IMR-90 (cell line): ENCODE data around the gene MCM6. TPM values are rescaled to one million over a fixed set of nuclear protein-coding genes. Genes with fewer than 3 reads are reported as not detected.
A peak's percentile ranks its signal among the peaks of the same experiment; 100 is the strongest.

Experiments
- ATAC-seq: fragments of 200-7000 bp; cut with Tn5 transposase; 2 replicates; pipeline ENCODE4 v1.9.1; 2020; ENCODE audit warnings: low read depth, mild to moderate bottlenecking, moderate library complexity
- BruUV-seq: library from RNA; stranded (reverse); fragments of 400-500 nt; replicated peaks from 2 replicates; lab custom pipeline; 2021; lab: Mats Ljungman, UMichigan
- CTCF ChIA-PET: fragments of 300-600 bp; formaldehyde crosslinking; extraction: SDS; loops from one replicate; lab custom pipeline; 2021; ENCODE audit warnings: antibody characterized with exemption; lab: Yijun Ruan, JAX
- POLR2A ChIA-PET: fragments of 300-600 bp; sonication (Branson Sonifier 250); formaldehyde crosslinking; loops from one replicate; lab custom pipeline; 2022; ENCODE audit warnings: antibody characterized with exemption; ENCODE audit not compliant: unreplicated experiment; lab: Charles Lee
- DNase-seq: peaks from one replicate; pipeline ENCODE4 v3.0.0; 2013
- H2AFZ ChIP-seq: replicated peaks from 2 replicates; pipeline ENCODE3; 2013; ENCODE audit warnings: low read length, mild to moderate bottlenecking; ENCODE audit not compliant: poor library complexity
- H2AK5ac ChIP-seq: 2 replicates; pipeline ENCODE4 v1.6.1; 2013; ENCODE audit warnings: low read depth, low read length, inconsistent platforms
- H2AK9ac ChIP-seq: replicated peaks from 2 replicates; pipeline ENCODE3; 2013; ENCODE audit warnings: mild to moderate bottlenecking, low read depth, low read length, moderate library complexity; ENCODE audit not compliant: poor library complexity
- H2BK120ac ChIP-seq: 2 replicates; pipeline ENCODE4 v1.6.1; 2013; ENCODE audit warnings: low read depth, low read length, inconsistent platforms
- H2BK15ac ChIP-seq: 3 replicates; pipeline ENCODE4 v1.6.1; 2013; ENCODE audit warnings: low read depth, low read length, inconsistent platforms
- H2BK20ac ChIP-seq: 2 replicates; pipeline ENCODE4 v1.6.1; 2013; ENCODE audit warnings: low read depth, mild to moderate bottlenecking, inconsistent platforms, low read length, moderate library complexity
- H2BK5ac ChIP-seq: 2 replicates; pipeline ENCODE4 v1.6.1; 2013; ENCODE audit warnings: mild to moderate bottlenecking, low read depth, low read length, inconsistent platforms; ENCODE audit not compliant: poor library complexity, severe bottlenecking
- H3K14ac ChIP-seq: replicated peaks from 2 replicates; pipeline ENCODE4 v1.6.1; 2013; ENCODE audit warnings: low read depth, low read length, inconsistent platforms
- H3K18ac ChIP-seq: 2 replicates; pipeline ENCODE4 v1.6.1; 2013; ENCODE audit warnings: low read depth, low read length, control low read depth
- H3K23ac ChIP-seq: 2 replicates; pipeline ENCODE4 v1.6.1; 2013; ENCODE audit warnings: low read depth, low read length, inconsistent platforms
- H3K27ac ChIP-seq: 2 replicates; pipeline ENCODE4 v1.5.1; 2013; ENCODE audit warnings: mild to moderate bottlenecking, control low read depth, low read length; ENCODE audit not compliant: insufficient read depth
- H3K27me3 ChIP-seq: 2 replicates; pipeline ENCODE4 v1.6.1; 2013; ENCODE audit warnings: low read length; ENCODE audit not compliant: control insufficient read depth, insufficient read depth
- H3K36me3 ChIP-seq: 2 replicates; pipeline ENCODE4 v1.6.1; 2013; ENCODE audit warnings: low read length, mixed read lengths; ENCODE audit not compliant: control insufficient read depth, insufficient read depth
- H3K4ac ChIP-seq: 2 replicates; pipeline ENCODE4 v1.6.1; 2013; ENCODE audit warnings: low read depth, low read length, inconsistent platforms
- H3K4me1 ChIP-seq: 2 replicates; pipeline ENCODE4 v1.6.1; 2013; ENCODE audit warnings: low read length, mixed read lengths; ENCODE audit not compliant: control insufficient read depth, insufficient read depth
- H3K4me2 ChIP-seq: 2 replicates; pipeline ENCODE4 v1.6.1; 2013; ENCODE audit warnings: low read depth, mild to moderate bottlenecking, control low read depth, low read length, moderate library complexity
- H3K4me3 ChIP-seq: 2 replicates; pipeline ENCODE4 v1.5.1; 2013; ENCODE audit warnings: low read depth, mild to moderate bottlenecking, control low read depth, low read length, moderate library complexity; ENCODE audit not compliant: insufficient read depth
- H3K56ac ChIP-seq: 2 replicates; pipeline ENCODE4 v1.6.1; 2013; ENCODE audit warnings: low read length, inconsistent platforms; ENCODE audit not compliant: insufficient read depth; ENCODE audit errors: extremely low read depth
- H3K79me1 ChIP-seq, 2 experiments: 2 replicates each; pipeline ENCODE4 v1.6.1; 2013; ENCODE audit warnings: low read length in 2 of 2, inconsistent platforms in 1 of 2, low read depth in 1 of 2
- H3K9ac ChIP-seq: 2 replicates; pipeline ENCODE4 v1.6.1; 2013; ENCODE audit warnings: low read depth, low read length, control low read depth
- H3K9me1 ChIP-seq: 2 replicates; pipeline ENCODE4 v1.6.1; 2013; ENCODE audit warnings: low read length, inconsistent platforms; ENCODE audit not compliant: insufficient read depth
- H3K9me3 ChIP-seq: 2 replicates; pipeline ENCODE4 v1.6.1; 2013; ENCODE audit warnings: low read length; ENCODE audit not compliant: control insufficient read depth, insufficient read depth
- H4K20me1 ChIP-seq: 2 replicates; pipeline ENCODE4 v1.6.1; 2013; ENCODE audit warnings: low read length, inconsistent platforms; ENCODE audit not compliant: insufficient read depth
- H4K5ac ChIP-seq: 2 replicates; pipeline ENCODE4 v1.6.1; 2013; ENCODE audit warnings: mild to moderate bottlenecking, low read depth, low read length, control low read depth
- H4K8ac ChIP-seq, 2 experiments: 2 replicates each; pipeline ENCODE4 v1.6.1; 2013; ENCODE audit warnings: low read depth in 2 of 2, low read length in 2 of 2, control low read depth in 1 of 2, inconsistent platforms in 1 of 2
- H4K91ac ChIP-seq: 2 replicates; pipeline ENCODE4 v1.6.1; 2013; ENCODE audit warnings: low read depth, low read length, inconsistent platforms; ENCODE audit not compliant: insufficient read depth
- CEBPB ChIP-seq: IDR thresholded peaks from 2 replicates; pipeline ENCODE4 v1.6.1; 2012; ENCODE audit warnings: low read depth, low read length, improper control_type of control experiment
- WGBS, 2 experiments: methylation state at CpG; one replicate each; pipeline versions ENCODE4 v1.1.5 to v1.1.7; 2013; ENCODE audit warnings: missing lambda C conversion rate in 2 of 2; ENCODE audit not compliant: insufficient read length in 1 of 2; ENCODE audit errors: extremely low coverage in 2 of 2; 5-methylcytosine and 5-hydroxymethylcytosine counted together
- dilution Hi-C: fragments of 300-500 bp; cut with HindIII; formaldehyde crosslinking; loops from one replicate; pipeline ENCODE4 v1.14.3; 2018; ENCODE audit warnings: low sequenced_read_pairs; ENCODE audit not compliant: unreplicated experiment
- in situ Hi-C: fragments of 300-500 bp; cut with MboI; formaldehyde crosslinking; loops from 3 replicates; pipeline ENCODE4 v1.14.3; 2019; ENCODE audit warnings: low sequenced_read_pairs, inconsistent platforms, mixed read lengths
- intact Hi-C: fragments of 100-400 bp; cut with micrococcal nuclease; formaldehyde crosslinking; loops from 2 replicates; pipeline ENCODE4 v1.10.0; 2022
- polyA plus RNA-seq, 3 experiments: library from polyadenylated mRNA; depleted of rRNA; stranded (reverse); fragments of >200 nt; gene quantifications; 2 replicates each; pipeline ENCODE4 v1.2.3, GENCODE V29; 2012; ENCODE audit warnings: low replicate concordance in 1 of 3
- total RNA-seq: library from RNA; depleted of rRNA; stranded (reverse); fragments of >200 nt; gene quantifications from 2 replicates; pipeline ENCODE4 v1.2.3, GENCODE V29; 2012
- TF ChIP-seq, protein P1 (sequence below): conservative IDR thresholded peaks from 2 replicates; pipeline ENCODE4 v1.5.1; 2012; ENCODE audit warnings: mild to moderate bottlenecking, low read depth, low read length, improper control_type of control experiment

MCM6 gene
- total and polyA plus RNA-seq, 2 of the 4 experiments (the other 2 are of a cell fraction) = 21.4 to 29.6 TPM

DNA sequence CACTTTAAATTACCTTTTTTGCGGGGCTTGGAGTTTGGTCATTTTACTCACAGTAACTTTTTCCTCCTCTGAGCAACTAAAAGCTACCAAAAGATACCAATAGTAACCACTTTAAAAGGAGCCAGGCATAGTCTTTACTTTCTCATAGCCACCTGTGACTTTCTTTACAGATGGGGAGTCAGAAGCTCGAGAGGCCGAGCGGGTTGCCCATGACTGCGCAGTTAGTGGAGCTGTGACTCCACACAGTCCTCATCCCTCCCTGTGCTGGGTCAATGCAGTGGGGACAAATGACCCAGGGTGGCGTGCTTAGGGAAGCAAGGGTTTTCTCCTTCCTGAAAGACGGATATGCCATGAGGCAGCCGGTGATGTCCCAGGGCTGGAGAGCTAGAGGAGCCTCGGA is 51.1 kb downstream of the MCM6 start:
- H3K14ac ChIP-seq = no peak overlapping the region
- H2AK9ac ChIP-seq = no peak overlapping the region
- H3K23ac ChIP-seq = no peak overlapping the region
- no peak overlapping the region for H2BK20ac ChIP-seq
- H2BK5ac ChIP-seq = no peak overlapping the region
- ChIA-PET POLR2A (interaction anchor here (0.6 kb wide), 1 partner anchor 903 kb away, joined by 12 read pairs; no protein-coding TSS in a partner anchor), CTCF (no interaction called here)
- dilution Hi-C loops (no loop called here), intact Hi-C loops (no loop called here), in situ Hi-C loops (no loop called here)
- H3K27me3 ChIP-seq = peaks cover 4% of the 10 kb centered on the region; the same call in 1 of the 2 replicates
- no peak overlapping the region for H2BK120ac ChIP-seq
- H4K91ac ChIP-seq = no peak overlapping the region
- H3K36me3 ChIP-seq = no peaks in the 10 kb centered on the region
- no peak overlapping the region for H4K8ac ChIP-seq
- TF ChIP-seq, protein P1, sequence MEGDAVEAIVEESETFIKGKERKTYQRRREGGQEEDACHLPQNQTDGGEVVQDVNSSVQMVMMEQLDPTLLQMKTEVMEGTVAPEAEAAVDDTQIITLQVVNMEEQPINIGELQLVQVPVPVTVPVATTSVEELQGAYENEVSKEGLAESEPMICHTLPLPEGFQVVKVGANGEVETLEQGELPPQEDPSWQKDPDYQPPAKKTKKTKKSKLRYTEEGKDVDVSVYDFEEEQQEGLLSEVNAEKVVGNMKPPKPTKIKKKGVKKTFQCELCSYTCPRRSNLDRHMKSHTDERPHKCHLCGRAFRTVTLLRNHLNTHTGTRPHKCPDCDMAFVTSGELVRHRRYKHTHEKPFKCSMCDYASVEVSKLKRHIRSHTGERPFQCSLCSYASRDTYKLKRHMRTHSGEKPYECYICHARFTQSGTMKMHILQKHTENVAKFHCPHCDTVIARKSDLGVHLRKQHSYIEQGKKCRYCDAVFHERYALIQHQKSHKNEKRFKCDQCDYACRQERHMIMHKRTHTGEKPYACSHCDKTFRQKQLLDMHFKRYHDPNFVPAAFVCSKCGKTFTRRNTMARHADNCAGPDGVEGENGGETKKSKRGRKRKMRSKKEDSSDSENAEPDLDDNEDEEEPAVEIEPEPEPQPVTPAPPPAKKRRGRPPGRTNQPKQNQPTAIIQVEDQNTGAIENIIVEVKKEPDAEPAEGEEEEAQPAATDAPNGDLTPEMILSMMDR = no peak
- no peak for TF ChIP-seq CEBPB
- peak overlapping the region; percentile 56 for H2AFZ ChIP-seq
- H3K56ac ChIP-seq = no peak overlapping the region
- no peak overlapping the region for H3K27ac ChIP-seq
- no peak overlapping the region for H3K4ac ChIP-seq
- peaks cover 5% of the 10 kb centered on the region for H3K9me3 ChIP-seq
- no CpG with 5 or more reads among the region's 9 CpGs for WGBS, 2 experiments
- H2BK15ac ChIP-seq = no peak overlapping the region
- H3K9ac ChIP-seq = no peak overlapping the region
- no peak overlapping the region for H3K4me3 ChIP-seq
- no TSS peak for BruUV-seq
- H3K18ac ChIP-seq = no peak overlapping the region
- no peak overlapping the region for H4K5ac ChIP-seq
- DNase-seq (no peak), ATAC-seq (no peak)
- no peaks in the 10 kb centered on the region for H4K20me1 ChIP-seq
- no peaks in the 10 kb centered on the region for H3K79me1 ChIP-seq
- no peaks in the 10 kb centered on the region for H3K9me1 ChIP-seq
- H2AK5ac ChIP-seq = no peak overlapping the region
- peaks cover 3% of the 10 kb centered on the region; the same call in 1 of the 2 replicates for H3K4me1 ChIP-seq
- H3K4me2 ChIP-seq = no peak overlapping the region
